GM15510 (cell line): ENCODE data around the gene STARD7.

Experiments used
- POLR2A ChIP-seq: IDR thresholded peaks from 3 replicates; pipeline ENCODE4 v1.6.1; 2011; ENCODE audit warnings: borderline replicate concordance; ENCODE audit not compliant: insufficient read length; ENCODE audit errors: extremely low read depth

STARD7 gene

DNA sequence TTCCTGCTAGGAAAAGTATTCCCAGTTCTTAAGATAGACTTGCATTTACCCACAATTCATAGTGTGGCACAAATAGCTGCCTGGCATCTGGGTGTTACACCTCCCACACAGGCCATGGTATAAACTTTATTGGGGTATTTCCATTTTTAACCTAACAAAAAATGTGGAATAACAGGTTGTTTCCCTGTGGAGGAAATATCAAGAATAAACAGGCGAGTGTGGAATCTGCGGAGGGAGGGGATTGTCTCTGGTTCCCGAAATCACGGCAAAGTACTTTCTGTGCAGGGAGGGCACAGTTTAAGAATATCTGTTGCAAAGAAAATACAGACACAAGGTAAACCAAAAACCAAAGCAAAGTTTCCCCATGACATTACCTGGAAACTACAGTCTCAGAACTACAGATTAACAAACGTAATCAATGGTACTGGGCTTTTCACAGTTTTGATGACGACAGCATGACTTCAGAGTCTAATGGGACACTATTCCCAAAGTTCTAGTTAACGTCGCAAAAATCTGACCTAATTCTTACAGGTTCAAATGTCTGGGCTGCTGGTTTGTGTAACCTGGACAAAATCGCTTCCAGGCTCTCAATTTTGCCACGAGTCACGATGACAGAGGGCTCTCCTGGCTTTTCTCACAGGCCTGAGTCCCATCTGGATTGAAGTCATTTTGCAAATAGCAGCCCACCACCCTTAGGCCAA lies 1.4 kb downstream of the STARD7 start:
- no peak for TF ChIP-seq POLR2A

DNA sequence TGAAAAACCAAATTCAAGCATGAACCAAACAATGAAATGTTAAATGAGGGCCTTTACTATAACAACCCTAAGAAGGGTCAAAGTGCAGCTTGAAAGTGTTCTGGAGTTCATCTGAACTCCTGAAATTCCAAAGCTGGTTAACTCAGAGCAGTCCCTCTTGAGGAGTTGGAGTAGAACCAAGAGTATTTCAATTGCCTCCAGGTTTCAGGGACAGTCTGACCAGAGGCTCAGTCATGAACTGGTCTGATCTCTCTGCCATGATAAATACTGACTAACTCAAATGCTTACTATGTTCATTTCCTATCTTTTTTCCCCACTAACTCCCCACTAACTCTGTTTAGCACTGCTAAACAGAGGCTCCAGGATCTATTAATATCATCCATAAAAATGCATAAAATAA lies 2.7 kb downstream of the STARD7 start:
- TF ChIP-seq POLR2A, result no peak

DNA sequence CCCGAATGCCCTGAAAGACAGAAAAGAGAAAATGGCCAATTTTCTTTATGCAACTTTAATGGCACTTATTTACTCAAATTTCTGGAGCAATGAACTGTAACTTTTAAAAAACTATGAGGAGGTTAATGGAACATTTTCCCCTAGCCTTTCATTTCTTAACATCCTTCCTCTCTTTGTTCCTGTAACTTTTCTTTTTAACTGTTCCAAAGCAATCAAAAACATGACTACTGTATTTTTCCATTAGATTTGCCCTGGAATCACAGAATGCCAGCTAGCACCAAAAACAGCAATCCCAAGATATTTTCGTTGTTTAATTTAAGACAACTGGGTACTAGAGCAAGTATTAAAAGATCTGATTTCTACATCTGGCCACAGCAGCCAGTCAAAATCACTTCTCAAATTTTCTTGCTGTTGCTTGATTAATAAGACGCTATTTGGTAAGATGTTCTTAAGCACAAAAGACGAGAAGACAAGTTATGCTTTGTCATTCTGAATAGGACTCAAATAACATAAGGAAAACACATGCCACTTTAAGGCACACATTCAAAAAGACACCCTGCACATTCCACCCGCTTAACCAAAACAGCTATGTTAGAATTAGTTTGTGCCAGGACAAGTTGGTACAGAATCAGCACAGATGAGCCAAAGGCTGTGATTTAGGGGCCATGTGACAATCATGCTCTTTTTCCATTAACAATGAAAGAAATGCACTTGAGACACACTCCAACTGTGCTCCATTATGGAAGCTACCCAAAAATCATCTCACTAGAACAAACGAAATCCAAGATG lies 3.6 kb downstream of the STARD7 start:
- no peak for TF ChIP-seq POLR2A

DNA sequence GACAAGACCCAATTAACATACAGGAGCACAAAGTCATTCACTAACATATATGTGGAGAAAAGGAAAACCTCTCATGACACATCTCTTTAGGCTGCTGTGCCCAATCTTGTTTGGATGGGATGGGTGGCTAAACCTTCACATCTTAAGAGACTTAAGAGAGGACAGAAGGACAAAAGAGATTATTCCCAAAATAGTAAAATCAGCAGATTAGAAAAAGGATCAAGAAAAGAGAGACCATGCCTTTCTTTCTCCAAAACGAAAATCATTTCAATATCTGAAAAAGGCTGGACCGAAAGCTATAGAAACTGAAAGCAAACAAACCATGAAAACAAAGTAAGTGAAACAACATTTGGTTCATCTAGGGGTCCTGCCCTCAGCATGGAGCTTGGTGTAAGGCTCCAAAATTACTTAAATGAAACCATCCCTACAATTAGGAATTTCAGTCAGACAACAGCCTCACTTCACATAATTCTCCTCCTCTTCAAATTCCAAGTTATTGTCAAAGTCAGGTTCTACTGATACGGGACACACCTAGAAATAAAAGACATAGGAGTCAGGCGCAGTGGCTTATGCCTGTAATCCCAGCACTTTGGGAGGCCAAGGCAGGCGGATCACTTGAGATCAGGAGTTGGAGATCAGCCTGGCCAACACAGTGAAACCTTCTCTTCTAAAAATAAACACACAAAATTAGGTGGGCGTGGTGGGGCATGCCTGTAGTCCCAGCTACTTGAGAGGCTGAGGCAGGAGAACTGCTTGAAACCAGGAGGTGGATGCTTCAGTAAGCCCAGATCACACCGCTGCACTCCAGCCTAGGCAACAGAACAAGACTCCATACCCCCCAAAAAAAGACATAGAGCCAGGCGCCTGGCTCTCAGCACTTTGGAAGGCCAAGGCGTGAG lies 5.2 kb downstream of the STARD7 start:
- no peak for TF ChIP-seq POLR2A

DNA sequence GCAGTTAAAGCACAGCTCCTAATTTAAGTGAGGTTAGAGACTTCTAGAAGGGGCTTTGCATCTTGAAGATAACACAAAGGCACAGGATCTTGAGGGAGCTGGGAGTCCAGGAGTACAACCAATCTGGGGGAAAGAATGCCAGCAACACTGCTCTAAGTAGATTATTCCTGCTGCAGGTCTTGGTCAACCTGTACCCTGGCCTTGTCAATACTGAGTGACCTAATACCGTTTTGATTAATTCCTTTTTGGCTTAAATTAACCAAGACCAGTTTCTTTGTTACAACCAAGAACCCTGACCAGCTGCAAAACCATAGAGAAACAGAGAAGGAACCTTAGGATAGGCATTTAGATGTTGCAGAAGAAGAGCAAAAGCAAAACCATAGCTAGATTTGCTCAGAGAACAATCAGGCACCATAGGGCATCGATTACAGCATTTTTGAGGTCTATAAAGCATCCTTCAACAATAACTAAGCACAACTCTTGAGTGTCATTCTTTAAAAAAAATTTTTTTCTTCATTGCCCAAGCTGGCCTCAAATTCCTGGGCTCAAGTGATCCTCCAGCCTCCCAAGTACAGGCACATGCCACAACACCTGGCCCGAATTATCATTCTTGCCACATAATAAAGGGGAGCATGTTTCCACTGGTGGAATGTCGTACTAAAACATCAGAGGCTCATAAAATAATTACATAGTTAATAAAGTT lies 6.3 kb downstream of the STARD7 start:
- TF ChIP-seq POLR2A, result no peak

DNA sequence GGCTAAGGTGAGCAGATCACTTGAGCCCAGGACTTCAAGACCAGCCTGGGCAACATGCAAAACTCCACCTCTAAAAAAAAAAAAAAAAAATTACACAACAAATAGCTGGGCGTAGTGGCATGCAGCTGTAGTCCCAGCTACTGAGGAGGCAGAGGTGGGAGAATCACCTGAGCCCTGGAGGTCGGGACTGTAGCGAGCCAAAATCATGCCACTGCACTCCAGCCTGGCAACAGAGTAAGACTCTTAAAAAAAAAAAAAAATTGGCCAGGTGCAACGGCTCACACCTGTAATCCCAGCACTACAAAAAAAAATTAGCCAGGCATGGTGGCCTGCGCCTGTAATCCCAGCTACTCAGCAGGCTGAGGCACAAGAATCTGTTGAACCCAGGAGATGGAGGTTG lies 7.3 kb downstream of the STARD7 start:
- TF ChIP-seq POLR2A, result no peak

DNA sequence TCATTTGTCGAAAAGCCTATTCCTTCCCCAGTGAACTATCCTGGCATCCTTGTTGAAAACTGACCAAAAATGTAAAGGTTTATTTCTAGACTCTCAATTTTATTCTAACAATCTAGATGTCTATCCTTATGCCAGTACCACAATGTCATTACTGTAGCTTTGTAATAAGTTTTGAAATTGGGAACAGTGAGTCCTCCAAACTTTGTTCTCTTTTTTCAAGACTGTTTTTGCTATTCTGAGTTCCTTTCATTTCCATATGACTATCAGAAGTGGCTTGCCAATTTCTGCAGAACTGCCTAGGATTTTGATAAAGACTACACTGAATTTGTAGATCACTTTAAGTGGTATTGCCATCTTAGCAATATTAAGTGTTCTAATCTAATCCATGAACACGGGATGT lies 9.7 kb downstream of the STARD7 start:
- no peak for TF ChIP-seq POLR2A

DNA sequence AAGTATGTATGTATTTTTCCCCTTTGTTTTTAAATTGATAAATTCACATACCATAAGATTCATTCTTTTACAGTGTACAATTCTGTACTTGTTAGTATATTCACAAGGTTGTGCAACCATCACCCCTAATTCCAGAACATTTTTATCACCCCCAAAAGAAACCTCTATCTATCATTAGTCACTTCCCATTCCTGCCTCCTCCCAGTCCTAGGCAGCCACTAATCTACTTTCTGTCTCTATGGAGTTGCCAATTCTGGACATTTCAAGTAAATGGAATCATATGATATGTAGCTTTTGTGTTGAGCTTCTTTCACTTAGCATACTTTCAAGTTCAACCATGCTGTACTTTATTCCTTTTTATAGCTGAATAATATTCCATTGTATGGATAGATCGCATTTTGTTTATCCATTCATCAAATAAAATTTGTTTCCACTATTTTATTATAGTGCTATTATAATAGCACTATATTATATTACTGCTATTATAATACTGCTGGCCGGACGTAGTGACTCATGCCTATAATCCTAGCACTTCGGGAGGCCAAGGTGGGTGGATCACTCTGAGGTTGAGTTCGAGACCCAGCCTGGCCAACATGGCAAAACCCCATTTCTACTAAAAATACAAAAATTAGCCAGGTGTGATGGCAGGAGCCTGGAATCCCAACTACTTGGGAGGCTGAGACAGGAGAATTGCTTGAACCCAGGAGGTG lies 10.9 kb downstream of the STARD7 start:
- TF ChIP-seq POLR2A, result no peak

DNA sequence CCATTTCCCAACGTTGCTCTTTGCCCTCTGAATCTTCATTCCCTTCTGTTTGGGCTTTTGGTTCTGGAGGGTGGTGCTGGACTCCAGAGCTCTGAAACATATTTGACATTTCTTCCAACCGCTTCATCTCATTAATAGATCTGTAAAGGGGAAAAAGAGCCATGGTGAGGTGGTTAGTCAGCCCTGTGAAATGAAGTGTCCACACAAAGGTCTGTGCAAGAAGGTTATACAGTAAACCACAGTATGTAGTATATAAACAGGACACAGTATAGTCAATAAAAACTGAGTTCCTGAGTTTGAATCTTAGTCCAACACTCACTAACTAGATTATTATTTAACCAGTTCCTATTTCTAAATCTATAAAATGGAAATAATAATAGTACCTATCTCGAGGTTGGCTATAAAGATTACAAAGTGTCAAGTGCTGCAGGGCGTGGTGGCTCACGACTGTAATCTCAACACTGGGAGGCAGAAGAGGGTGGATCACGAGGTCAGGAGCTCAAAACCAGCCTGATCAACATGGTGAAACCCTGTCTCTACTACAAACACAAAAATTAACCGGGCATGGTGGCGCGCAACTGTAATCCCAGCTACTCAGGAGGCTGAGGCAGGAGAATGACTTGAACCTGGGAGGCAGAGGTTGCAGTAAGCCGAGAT lies 13.1 kb downstream of the STARD7 start:
- no peak for TF ChIP-seq POLR2A

DNA sequence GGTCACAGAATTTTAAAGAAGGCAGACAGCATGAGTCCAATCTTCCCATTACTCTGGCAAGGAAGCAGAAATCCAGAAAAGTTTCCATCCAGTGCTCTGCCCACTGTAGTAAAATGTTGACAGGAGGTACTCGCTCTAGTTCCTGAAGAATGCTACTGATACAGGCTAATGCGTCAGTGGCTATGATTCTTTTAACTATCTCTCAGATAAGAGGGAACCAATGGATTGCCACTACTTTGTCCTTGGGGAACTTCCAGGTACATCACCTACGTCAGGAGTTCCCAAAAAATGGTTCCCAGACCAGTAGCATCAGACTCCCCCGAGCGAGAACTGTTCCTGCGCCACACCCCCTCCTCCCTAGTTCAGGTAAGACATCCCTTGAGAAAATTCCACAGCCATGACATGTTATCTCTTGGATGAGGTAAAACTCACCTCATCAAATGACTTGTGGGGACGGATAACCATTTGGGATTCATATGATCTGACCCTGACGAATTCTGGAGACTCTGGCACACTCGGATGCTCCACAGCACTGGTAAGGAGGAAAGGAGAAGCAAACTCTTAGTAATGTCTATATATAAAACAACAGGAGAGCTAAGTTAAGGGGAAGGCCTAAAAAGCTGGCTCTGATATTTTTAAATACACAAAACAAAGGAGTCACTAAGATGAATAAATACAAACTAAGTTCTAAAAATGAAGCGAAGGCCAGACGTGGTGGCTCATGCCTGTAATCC lies 16.5 kb downstream of the STARD7 start:
- TF ChIP-seq POLR2A, result no peak

DNA sequence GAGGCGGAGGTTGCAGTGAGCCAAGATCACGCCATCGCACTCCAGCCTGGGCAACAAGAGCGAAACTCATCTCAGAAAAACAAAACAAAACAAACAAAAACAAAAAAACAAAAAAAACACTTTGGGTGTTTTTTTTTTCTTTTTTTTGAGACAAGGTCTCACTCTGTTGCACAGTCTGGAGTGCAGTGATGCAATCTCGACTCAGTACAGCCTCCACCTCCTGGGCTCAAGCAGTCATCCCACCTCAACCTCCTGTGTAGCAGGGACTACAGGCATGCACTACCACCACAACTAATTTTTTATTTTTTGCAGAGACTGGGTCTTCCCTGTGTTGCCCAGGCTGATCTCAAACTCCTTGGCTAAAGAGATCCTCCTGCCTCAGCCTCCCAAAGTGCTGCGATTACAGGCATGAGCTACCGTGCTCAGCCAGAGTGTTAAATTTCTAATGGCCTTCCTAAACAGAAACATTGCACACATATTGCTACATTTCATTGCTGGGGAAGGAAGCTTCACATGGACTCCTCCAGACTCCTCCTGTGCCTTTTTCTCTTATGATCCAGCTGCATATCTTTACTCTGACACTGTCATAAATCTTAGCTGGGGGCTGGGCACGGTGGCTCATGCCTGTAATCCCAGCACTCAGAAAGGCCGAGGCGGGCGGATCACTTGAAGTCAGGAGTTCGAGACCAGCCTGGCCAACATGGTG lies 19.7 kb downstream of the STARD7 start:
- no peak for TF ChIP-seq POLR2A

DNA sequence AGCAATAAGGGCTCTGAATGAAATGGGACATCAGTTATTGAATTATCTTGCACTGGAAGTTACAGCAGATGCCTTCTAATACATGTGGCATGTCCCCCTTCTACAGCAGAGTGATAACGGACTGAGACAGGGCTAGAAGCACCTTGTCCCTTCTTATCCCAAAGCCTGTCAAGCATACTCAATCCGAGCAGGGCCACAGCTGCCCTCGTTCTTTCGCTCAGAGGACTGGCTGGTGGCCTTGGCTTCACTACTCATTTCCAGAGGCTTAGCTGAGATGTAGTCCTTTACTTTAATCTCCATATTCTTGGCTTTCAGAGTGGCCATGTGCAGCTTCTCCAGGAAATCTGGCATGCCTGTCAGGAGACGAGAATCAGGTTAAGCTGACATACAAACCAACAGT lies 22.1 kb downstream of the STARD7 start:
- TF ChIP-seq POLR2A, result no peak
